GM12864 (cell line): ENCODE measurements around the gene BANF1.
"Not testable (repeated sequence)": the region's sequence is repeated elsewhere in the genome, so short reads cannot be mapped to it uniquely, and the experiment has no call there.

Experiments
- DNase-seq: peaks from one replicate; pipeline ENCODE4 v3.0.0-alpha.2; 2011; ENCODE audit warnings: low read depth
- H3K4me3 ChIP-seq: 2 replicates; pipeline ENCODE4 v1.5.1; 2011; ENCODE audit warnings: mild to moderate bottlenecking, low read depth, low read length, control low read depth
- CTCF ChIP-seq: IDR thresholded peaks from 2 replicates; pipeline ENCODE4 v1.5.1; 2011; ENCODE audit warnings: low read depth, mild to moderate bottlenecking, moderate library complexity, low read length, control low read depth, inconsistent platforms; ENCODE audit errors: missing control alignments

The BANF1 gene

GRCh38 chr11:66006134-66006890 lies 4.0 kb downstream of the BANF1 start:
- H3K4me3 ChIP-seq, result no peak overlapping the region
- DNase-seq, result no peak
- TF ChIP-seq CTCF, result no peak

GRCh38 chr11:66006891-66007176 lies 4.5 kb downstream of the BANF1 start:
- DNase-seq, result no peak
- no peak for TF ChIP-seq CTCF
- no peak overlapping the region for H3K4me3 ChIP-seq

- no peak for TF ChIP-seq CTCF
- H3K4me3 ChIP-seq, result no peak overlapping the region
- DNase-seq, result no peak
Observed at GRCh38 chr11:66007201-66007634, 4.9 kb downstream of the BANF1 start.

- H3K4me3 ChIP-seq, result no peak overlapping the region
- no peak for DNase-seq
- no peak for TF ChIP-seq CTCF
Observed at GRCh38 chr11:66008095-66008467, 5.8 kb downstream of the BANF1 start.

- no peak for TF ChIP-seq CTCF
- H3K4me3 ChIP-seq, result no peak overlapping the region
- no peak for DNase-seq
Observed at GRCh38 chr11:66008468-66009101, 6.3 kb downstream of the BANF1 start.

- not testable (repeated sequence) for DNase-seq, H3K4me3 ChIP-seq
Observed at GRCh38 chr11:66010036-66010435, 7.7 kb downstream of the BANF1 start.

- no peak for DNase-seq
- no peak overlapping the region for H3K4me3 ChIP-seq
- no peak for TF ChIP-seq CTCF
Observed at GRCh38 chr11:66011239-66011784, 9.0 kb downstream of the BANF1 start.
